Loucy (cell line): ENCODE data around the gene AP3D1.

Experiments
- H2AFZ ChIP-seq: fragments of 200-600 bp; sonication (generic); 2 replicates; pipeline ENCODE4 v1.6.0; 2016; ENCODE audit warnings: antibody characterized with exemption, mild to moderate bottlenecking, low read length, moderate library complexity
- H3F3A ChIP-seq: fragments of 200-600 bp; 2 replicates; pipeline ENCODE4 v1.6.0; 2016; ENCODE audit warnings: antibody characterized with exemption, low read depth, mild to moderate bottlenecking
- H3K27me3 ChIP-seq: fragments of 200-600 bp; sonication (generic); 2 replicates; pipeline ENCODE4 v1.6.1; 2014; ENCODE audit warnings: low read length, mild to moderate bottlenecking; ENCODE audit not compliant: insufficient read depth, poor library complexity, severe bottlenecking
- H3K36me3 ChIP-seq: fragments of 200-600 bp; sonication (generic); 2 replicates; pipeline ENCODE4 v1.6.1; 2016; ENCODE audit warnings: low read length; ENCODE audit not compliant: insufficient read depth
- H3K4me1 ChIP-seq: fragments of 200-600 bp; sonication (generic); 2 replicates; pipeline ENCODE4 v1.5.1; 2014; ENCODE audit warnings: low read length, mild to moderate bottlenecking; ENCODE audit not compliant: insufficient read depth, poor library complexity, severe bottlenecking
- H3K4me2 ChIP-seq: fragments of 200-600 bp; sonication (generic); 2 replicates; pipeline ENCODE4 v1.6.0; 2014; ENCODE audit warnings: antibody characterized with exemption, low read length, low read depth, mild to moderate bottlenecking; ENCODE audit not compliant: poor library complexity, severe bottlenecking
- H3K4me3 ChIP-seq: fragments of 200-600 bp; sonication (generic); 2 replicates; pipeline ENCODE4 v1.5.1; 2014; ENCODE audit warnings: low read length, mild to moderate bottlenecking, mixed read lengths; ENCODE audit not compliant: poor library complexity, severe bottlenecking
- H3K79me2 ChIP-seq: fragments of 200-600 bp; sonication (generic); 2 replicates; pipeline ENCODE4 v1.6.1; 2014; ENCODE audit warnings: low read length; ENCODE audit not compliant: insufficient read depth
- H3K9ac ChIP-seq: fragments of 200-600 bp; sonication (generic); 2 replicates; pipeline ENCODE4 v1.6.0; 2014; ENCODE audit warnings: mild to moderate bottlenecking, low read depth, low read length, moderate library complexity; ENCODE audit not compliant: poor library complexity, severe bottlenecking
- H3K9me2 ChIP-seq: fragments of 200-600 bp; sonication (generic); replicated peaks from 2 replicates; pipeline ENCODE4 v1.6.1; 2016; ENCODE audit warnings: low read depth, low read length, mixed read lengths
- H3K9me3 ChIP-seq: fragments of 200-600 bp; sonication (generic); 2 replicates; pipeline ENCODE4 v1.6.1; 2014; ENCODE audit warnings: mild to moderate bottlenecking, antibody characterized with exemption, low read length, low read depth; ENCODE audit not compliant: insufficient read depth
- H4K20me1 ChIP-seq: fragments of 200-600 bp; sonication (generic); 2 replicates; pipeline ENCODE4 v1.6.0; 2014; ENCODE audit warnings: antibody characterized with exemption, low read length, mild to moderate bottlenecking; ENCODE audit not compliant: insufficient read depth, poor library complexity, severe bottlenecking
- CTCF ChIP-seq: fragments of 200-600 bp; sonication (generic); conservative IDR thresholded peaks from 2 replicates; pipeline ENCODE4 v1.5.1; 2014; ENCODE audit warnings: mild to moderate bottlenecking, antibody characterized with exemption, low read length
- EZH2phosphoT487 ChIP-seq: fragments of 200-600 bp; IDR thresholded peaks from 2 replicates; pipeline ENCODE4 v1.6.1; 2018; ENCODE audit warnings: antibody characterized with exemption, mild to moderate bottlenecking, moderate library complexity, borderline replicate concordance

Gene AP3D1

GRCh38 chr19:2195914-2196313 is 44.5 kb upstream of the AP3D1 start:
- no peaks in the 10 kb centered on the region for H3F3A ChIP-seq
- H3K36me3 ChIP-seq: peaks cover 74% of the 10 kb centered on the region; the same call in 1 of the 2 replicates
- H3K9me2 ChIP-seq: no peaks in the 10 kb centered on the region
- no peak overlapping the region for H2AFZ ChIP-seq
- H3K9ac ChIP-seq: no peak overlapping the region
- no peaks in the 10 kb centered on the region for H3K9me3 ChIP-seq
- H3K27me3 ChIP-seq: no peaks in the 10 kb centered on the region
- H3K79me2 ChIP-seq: peaks cover 48% of the 10 kb centered on the region; the same call in 1 of the 2 replicates
- H4K20me1 ChIP-seq: peaks cover 35% of the 10 kb centered on the region
- H3K4me1 ChIP-seq: no peaks in the 10 kb centered on the region
- no peak for TF ChIP-seq CTCF
- no peak for TF ChIP-seq EZH2phosphoT487
- no peak overlapping the region for H3K4me3 ChIP-seq
- no peak overlapping the region for H3K4me2 ChIP-seq

- Histone ChIP-seq H3K79me2 (peaks cover 48% of the 10 kb centered on the region; the same call in 1 of the 2 replicates), H4K20me1 (peaks cover 36% of the 10 kb centered on the region), H3K4me2 (no peak overlapping the region), H3K27me3 (no peaks in the 10 kb centered on the region), H3K36me3 (peaks cover 79% of the 10 kb centered on the region; the same call in 1 of the 2 replicates), H3K9me3 (no peaks in the 10 kb centered on the region), H3K4me1 (no peaks in the 10 kb centered on the region), H3F3A (no peaks in the 10 kb centered on the region), H3K4me3 (no peak overlapping the region), H2AFZ (no peak overlapping the region), H3K9ac (no peak overlapping the region), H3K9me2 (no peaks in the 10 kb centered on the region)
- TF ChIP-seq EZH2phosphoT487 (no peak), CTCF (no peak)
Measured at GRCh38 chr19:2195361-2195760, 44.0 kb upstream of the AP3D1 start.

- no peak overlapping the region for H3K9ac ChIP-seq
- no peaks in the 10 kb centered on the region for H3K9me2 ChIP-seq
- no peaks in the 10 kb centered on the region for H3F3A ChIP-seq
- peaks cover 39% of the 10 kb centered on the region for H4K20me1 ChIP-seq
- H3K9me3 ChIP-seq: no peaks in the 10 kb centered on the region
- H2AFZ ChIP-seq: no peak overlapping the region
- H3K79me2 ChIP-seq: peaks cover 47% of the 10 kb centered on the region; the same call in 1 of the 2 replicates
- no peaks in the 10 kb centered on the region for H3K27me3 ChIP-seq
- H3K4me2 ChIP-seq: no peak overlapping the region
- no peak overlapping the region for H3K4me3 ChIP-seq
- H3K36me3 ChIP-seq: peaks cover 83% of the 10 kb centered on the region; the same call in 1 of the 2 replicates
- TF ChIP-seq EZH2phosphoT487 (no peak), CTCF (no peak)
- no peaks in the 10 kb centered on the region for H3K4me1 ChIP-seq
Measured at GRCh38 chr19:2194513-2195078, 43.2 kb upstream of the AP3D1 start.
